Neural cell (in vitro differentiated cells): ENCODE results near the gene COL17A1. TPM values are rescaled to one million over a fixed set of nuclear protein-coding genes. Genes with fewer than 3 reads are reported as not detected.

Experiments used
- polyA plus RNA-seq: library from polyadenylated mRNA; depleted of rRNA; stranded (reverse); fragments of >200 nt; gene quantifications from 2 replicates; pipeline ENCODE4 v1.2.3, GENCODE V29; 2014

Gene COL17A1
- polyA plus RNA-seq, 1 donor from 2014 or later = not detected

Other genes starting within 250 kb of the COL17A1 start
- 5.2 and 8.0 TPM in 2 replicates for gene SH3PXD2A, start 230.3 kb downstream of the COL17A1 start, polyA plus RNA-seq
- gene STN1, start 167.7 kb downstream of the COL17A1 start, polyA plus RNA-seq = 8.4 and 9.4 TPM in 2 replicates
- 19.7 and 23.7 TPM in 2 replicates for gene SLK, start 118.7 kb downstream of the COL17A1 start, polyA plus RNA-seq
- gene SFR1, start 36.3 kb upstream of the COL17A1 start, polyA plus RNA-seq = 2.3 and 5.0 TPM in 2 replicates
- 2.2 and 5.0 TPM in 2 replicates for gene CFAP43, start 146.5 kb upstream of the COL17A1 start, polyA plus RNA-seq
- 3.2 and 3.5 TPM in 2 replicates for gene GSTO1, start 169.0 kb upstream of the COL17A1 start, polyA plus RNA-seq
- 0.53 and 2.2 TPM in 2 replicates for gene GSTO2, start 183.3 kb upstream of the COL17A1 start, polyA plus RNA-seq